Adrenal gland (tissue), 5 donors: ENCODE data around the gene KCNAB1.

Experiments used
- CTCF ChIP-seq, 6 experiments: fragments of 450-650 bp in 4 of 6; fragments of 200-600 bp in 2 of 6; sonication (generic) in 1 of 6; IDR thresholded peaks; 1 replicate in 5 of 6; 2 replicates in 1 of 6; pipeline versions ENCODE4 v1.5.1 to v1.8.0; 2016 to 2021; ENCODE audit warnings: antibody characterized with exemption in 6 of 6, mild to moderate bottlenecking in 2 of 6, moderate library complexity in 1 of 6
- POLR2A ChIP-seq, 2 donors: fragments of 450-650 bp; IDR thresholded peaks; one replicate each; pipeline ENCODE4 v1.6.1; 2017; ENCODE audit warnings: antibody characterized with exemption in 2 of 2, mild to moderate bottlenecking in 2 of 2, moderate library complexity in 1 of 2
- donor health status: DM: no; HTN: no; CAD: no.

- TF ChIP-seq CTCF (IDR thresholded peaks at IDR 0.05) (no peak), POLR2A (IDR thresholded peaks at IDR 0.05) (no peak)
Observed at GRCh38 chr3:156252656-156253055, 132.3 kb downstream of the KCNAB1 start.
